Activated T-cell treated with anti-CD3 and anti-CD28 coated beads, Interleukin-2, amount 50 U/mL, for 72 hours (primary cell): ENCODE measurements around the gene ANKRD23. TPM values are rescaled to one million over a fixed set of nuclear protein-coding genes. Genes with fewer than 3 reads are reported as not detected.

Experiments used
- ATAC-seq, 2 donors: fragments of 150-1000 bp; cut with Tn5 transposase; replicated peaks in 1 of 2; 2 replicates each; pipeline ENCODE4 v1.10.0; 2021; ENCODE audit warnings: moderate library complexity in 2 of 2, mild to moderate bottlenecking in 1 of 2
- DNase-seq, 2 donors: peaks; one replicate each; pipeline ENCODE4 v3.0.0; 2021 to 2022; ENCODE audit warnings: mixed read lengths in 1 of 2
- H3K27ac Mint-ChIP-seq: one replicate; pipeline ENCODE4 v1.8.0; 2022; ENCODE audit warnings: mild to moderate bottlenecking, moderate library complexity, mixed read lengths
- H3K27me3 Mint-ChIP-seq: one replicate; pipeline ENCODE4 v1.8.0; 2022; ENCODE audit warnings: low read depth, mixed read lengths
- H3K36me3 Mint-ChIP-seq, 2 donors: one replicate each; pipeline ENCODE4 v1.8.0; 2022; ENCODE audit warnings: mixed read lengths in 2 of 2, mild to moderate bottlenecking in 1 of 2; ENCODE audit not compliant: insufficient read depth in 2 of 2
- H3K4me1 Mint-ChIP-seq: one replicate; pipeline ENCODE4 v1.8.0; 2022; ENCODE audit warnings: low read depth, mixed read lengths
- H3K4me3 Mint-ChIP-seq, 2 donors: one replicate each; pipeline ENCODE4 v1.8.0; 2022; ENCODE audit warnings: mild to moderate bottlenecking in 2 of 2, mixed read lengths in 2 of 2, moderate library complexity in 2 of 2
- H3K9me3 Mint-ChIP-seq, 2 donors: one replicate each; pipeline ENCODE4 v1.8.0; 2022; ENCODE audit warnings: mixed read lengths in 2 of 2
- total RNA-seq, 2 donors: library from RNA; stranded (reverse); gene quantifications; one replicate each; pipeline ENCODE4 v1.2.3, GENCODE V29; 2022

ANKRD23 gene
- total RNA-seq, 2 donors from 2014 or later, result 4.4 to 5.7 TPM

GRCh38 chr2:96831679-96832078 lies 12.1 kb downstream of the ANKRD23 start:
- Mint-ChIP-seq H3K27me3 (no peaks in the 10 kb centered on the region), H3K27ac (no peak overlapping the region), H3K9me3 (no peaks in the 10 kb centered on the region), H3K4me3 (no peak overlapping the region), H3K4me1 (no peaks in the 10 kb centered on the region), H3K36me3 (peaks cover 4 to 17% of the 10 kb centered on the region in 2 donors)
- no peak for ATAC-seq
- DNase-seq, result no peak

- Mint-ChIP-seq H3K36me3 (peaks cover 4 to 17% of the 10 kb centered on the region in 2 donors), H3K27ac (peak overlapping the region; percentile 74)
- no peak for ATAC-seq
Measured at GRCh38 chr2:96830044-96830562, 13.7 kb downstream of the ANKRD23 start.

GRCh38 chr2:96828874-96829273 lies 14.9 kb downstream of the ANKRD23 start:
- ATAC-seq (no peak), DNase-seq (no peak)
- no peaks in the 10 kb centered on the region for H3K9me3 Mint-ChIP-seq
- no peak overlapping the region for H3K27ac Mint-ChIP-seq
- no peaks in the 10 kb centered on the region for H3K27me3 Mint-ChIP-seq
- no peaks in the 10 kb centered on the region for H3K4me1 Mint-ChIP-seq
- peaks cover 4 to 17% of the 10 kb centered on the region in 2 donors for H3K36me3 Mint-ChIP-seq
- no peak overlapping the region for H3K4me3 Mint-ChIP-seq

More at GRCh38 chr2:96830044-96830562, 13.7 kb downstream of the ANKRD23 start:
- DNase-seq, result no peak
- Mint-ChIP-seq H3K4me3 (no peak overlapping the region), H3K27me3 (no peaks in the 10 kb centered on the region), H3K4me1 (no peaks in the 10 kb centered on the region), H3K9me3 (no peaks in the 10 kb centered on the region)

GRCh38 chr2:96828436-96828835 lies 15.4 kb downstream of the ANKRD23 start:
- Mint-ChIP-seq H3K27ac (no peak overlapping the region), H3K4me1 (no peaks in the 10 kb centered on the region), H3K27me3 (no peaks in the 10 kb centered on the region), H3K36me3 (peaks cover 4 to 15% of the 10 kb centered on the region in 2 donors), H3K4me3 (no peak overlapping the region), H3K9me3 (no peaks in the 10 kb centered on the region)
- ATAC-seq (no peak), DNase-seq (no peak)

GRCh38 chr2:96826546-96827278 lies 17.1 kb downstream of the ANKRD23 start:
- Mint-ChIP-seq H3K27ac (no peak overlapping the region), H3K9me3 (no peaks in the 10 kb centered on the region), H3K36me3 (peaks cover 4 to 12% of the 10 kb centered on the region in 2 donors), H3K4me1 (no peaks in the 10 kb centered on the region), H3K27me3 (no peaks in the 10 kb centered on the region), H3K4me3 (no peak overlapping the region)
- no peak for ATAC-seq
- DNase-seq, result no peak

- Mint-ChIP-seq H3K4me1 (peaks cover 15% of the 10 kb centered on the region), H3K36me3 (peaks cover 4 to 12% of the 10 kb centered on the region in 2 donors), H3K4me3 (no peak overlapping the region), H3K9me3 (no peaks in the 10 kb centered on the region), H3K27me3 (no peaks in the 10 kb centered on the region), H3K27ac (no peak overlapping the region)
- ATAC-seq (no peak), DNase-seq (no peak)
Measured at GRCh38 chr2:96825057-96825456, 18.8 kb downstream of the ANKRD23 start.

- Mint-ChIP-seq H3K27me3 (no peaks in the 10 kb centered on the region), H3K27ac (no peak overlapping the region), H3K9me3 (no peaks in the 10 kb centered on the region), H3K4me3 (no peak overlapping the region), H3K36me3 (peaks cover 0 to 8% of the 10 kb centered on the region in 2 donors), H3K4me1 (peaks cover 23% of the 10 kb centered on the region)
- no peak for ATAC-seq
- DNase-seq, result no peak
Measured at GRCh38 chr2:96824079-96824870, 19.5 kb downstream of the ANKRD23 start.

- H3K27me3 Mint-ChIP-seq, result no peaks in the 10 kb centered on the region
- ATAC-seq (no peak), DNase-seq (no peak)
- H3K9me3 Mint-ChIP-seq, result no peaks in the 10 kb centered on the region
- no peak overlapping the region for H3K27ac Mint-ChIP-seq
- no peak overlapping the region for H3K4me3 Mint-ChIP-seq
- peaks cover 4 to 6% of the 10 kb centered on the region in 2 donors for H3K36me3 Mint-ChIP-seq
- H3K4me1 Mint-ChIP-seq, result peaks cover 34% of the 10 kb centered on the region
Measured at GRCh38 chr2:96823198-96823597, 20.6 kb downstream of the ANKRD23 start.

GRCh38 chr2:96822786-96823185 lies 21.0 kb downstream of the ANKRD23 start:
- H3K36me3 Mint-ChIP-seq, result peaks cover 4 to 6% of the 10 kb centered on the region in 2 donors
- no peak overlapping the region for H3K4me3 Mint-ChIP-seq
- H3K4me1 Mint-ChIP-seq, result peaks cover 38% of the 10 kb centered on the region
- no peak overlapping the region for H3K27ac Mint-ChIP-seq
- H3K9me3 Mint-ChIP-seq, result no peaks in the 10 kb centered on the region
- DNase-seq (no peak), ATAC-seq (no peak)
- H3K27me3 Mint-ChIP-seq, result no peaks in the 10 kb centered on the region

- Mint-ChIP-seq H3K27me3 (no peaks in the 10 kb centered on the region), H3K4me1 (peaks cover 44% of the 10 kb centered on the region), H3K4me3 (peak overlapping the region in 1 of 2 donors; percentile 19), H3K9me3 (no peaks in the 10 kb centered on the region), H3K27ac (no peak overlapping the region), H3K36me3 (peaks cover 4 to 7% of the 10 kb centered on the region in 2 donors)
- ATAC-seq (no peak), DNase-seq (no peak)
Measured at GRCh38 chr2:96821113-96821675, 22.6 kb downstream of the ANKRD23 start.

- no peak for DNase-seq
- Mint-ChIP-seq H3K4me3 (peak overlapping the region; percentile 4 to 87), H3K4me1 (peaks cover 49% of the 10 kb centered on the region), H3K36me3 (peaks cover 4 to 7% of the 10 kb centered on the region in 2 donors), H3K27ac (peak overlapping the region; percentile 12), H3K9me3 (no peaks in the 10 kb centered on the region), H3K27me3 (no peaks in the 10 kb centered on the region)
- no peak for ATAC-seq
Measured at GRCh38 chr2:96819876-96820511, 23.8 kb downstream of the ANKRD23 start.

- Mint-ChIP-seq H3K4me1 (peaks cover 52% of the 10 kb centered on the region), H3K4me3 (peak overlapping the region; percentile 75 to 87), H3K27me3 (no peaks in the 10 kb centered on the region), H3K9me3 (no peaks in the 10 kb centered on the region), H3K36me3 (peaks cover 4 to 7% of the 10 kb centered on the region in 2 donors), H3K27ac (peak overlapping the region; percentile 12)
- DNase-seq (no peak), ATAC-seq (no peak)
Measured at GRCh38 chr2:96819128-96819875, 24.5 kb downstream of the ANKRD23 start.
